Measurements from ENCODE around the gene SLC7A1. TPM values are rescaled to one million over a fixed set of nuclear protein-coding genes. Genes with fewer than 3 reads are reported as not detected.

Gene SLC7A1
- total RNA-seq, 1 experiment from 2014 or later, result 84.5 TPM

DNA sequence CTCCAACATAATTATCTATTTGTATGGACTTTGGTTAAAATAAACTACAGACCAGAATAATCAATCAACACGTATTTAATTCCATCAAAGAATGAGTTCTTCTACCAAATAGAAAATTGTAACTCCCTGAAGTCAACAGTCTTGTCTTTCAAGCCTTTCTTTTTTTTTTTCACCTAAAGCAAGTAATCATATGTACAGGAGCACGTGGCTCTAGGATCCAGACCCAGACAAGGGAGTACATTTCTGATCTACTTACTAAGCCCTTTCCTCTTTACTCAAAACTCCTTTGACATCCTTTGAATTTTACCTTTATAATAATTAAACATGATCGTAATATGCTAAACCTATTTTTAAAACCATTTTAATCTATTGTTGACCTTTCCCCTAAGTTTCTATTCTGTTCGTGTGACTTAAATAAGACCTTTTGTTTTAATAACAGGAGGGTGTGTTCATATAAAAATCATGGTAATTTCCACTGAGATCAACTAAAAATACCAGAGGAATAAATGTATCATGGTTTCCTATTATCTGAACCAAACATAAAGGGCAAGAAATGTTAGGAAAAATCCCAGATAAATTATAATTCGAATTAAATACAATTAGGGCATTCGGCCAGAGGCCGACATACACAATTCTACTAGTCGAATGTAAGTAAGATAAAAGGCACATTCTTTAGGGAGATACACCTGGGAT lies 1.7 kb downstream of the SLC7A1 start:
- TF ChIP-seq, protein P1, sequence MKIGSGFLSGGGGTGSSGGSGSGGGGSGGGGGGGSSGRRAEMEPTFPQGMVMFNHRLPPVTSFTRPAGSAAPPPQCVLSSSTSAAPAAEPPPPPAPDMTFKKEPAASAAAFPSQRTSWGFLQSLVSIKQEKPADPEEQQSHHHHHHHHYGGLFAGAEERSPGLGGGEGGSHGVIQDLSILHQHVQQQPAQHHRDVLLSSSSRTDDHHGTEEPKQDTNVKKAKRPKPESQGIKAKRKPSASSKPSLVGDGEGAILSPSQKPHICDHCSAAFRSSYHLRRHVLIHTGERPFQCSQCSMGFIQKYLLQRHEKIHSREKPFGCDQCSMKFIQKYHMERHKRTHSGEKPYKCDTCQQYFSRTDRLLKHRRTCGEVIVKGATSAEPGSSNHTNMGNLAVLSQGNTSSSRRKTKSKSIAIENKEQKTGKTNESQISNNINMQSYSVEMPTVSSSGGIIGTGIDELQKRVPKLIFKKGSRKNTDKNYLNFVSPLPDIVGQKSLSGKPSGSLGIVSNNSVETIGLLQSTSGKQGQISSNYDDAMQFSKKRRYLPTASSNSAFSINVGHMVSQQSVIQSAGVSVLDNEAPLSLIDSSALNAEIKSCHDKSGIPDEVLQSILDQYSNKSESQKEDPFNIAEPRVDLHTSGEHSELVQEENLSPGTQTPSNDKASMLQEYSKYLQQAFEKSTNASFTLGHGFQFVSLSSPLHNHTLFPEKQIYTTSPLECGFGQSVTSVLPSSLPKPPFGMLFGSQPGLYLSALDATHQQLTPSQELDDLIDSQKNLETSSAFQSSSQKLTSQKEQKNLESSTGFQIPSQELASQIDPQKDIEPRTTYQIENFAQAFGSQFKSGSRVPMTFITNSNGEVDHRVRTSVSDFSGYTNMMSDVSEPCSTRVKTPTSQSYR (CRISPR knock-in tag; IDR thresholded peaks at IDR 0.05), result no peak
- TF ChIP-seq, protein P2, sequence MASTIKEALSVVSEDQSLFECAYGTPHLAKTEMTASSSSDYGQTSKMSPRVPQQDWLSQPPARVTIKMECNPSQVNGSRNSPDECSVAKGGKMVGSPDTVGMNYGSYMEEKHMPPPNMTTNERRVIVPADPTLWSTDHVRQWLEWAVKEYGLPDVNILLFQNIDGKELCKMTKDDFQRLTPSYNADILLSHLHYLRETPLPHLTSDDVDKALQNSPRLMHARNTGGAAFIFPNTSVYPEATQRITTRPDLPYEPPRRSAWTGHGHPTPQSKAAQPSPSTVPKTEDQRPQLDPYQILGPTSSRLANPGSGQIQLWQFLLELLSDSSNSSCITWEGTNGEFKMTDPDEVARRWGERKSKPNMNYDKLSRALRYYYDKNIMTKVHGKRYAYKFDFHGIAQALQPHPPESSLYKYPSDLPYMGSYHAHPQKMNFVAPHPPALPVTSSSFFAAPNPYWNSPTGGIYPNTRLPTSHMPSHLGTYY (CRISPR knock-in tag; IDR thresholded peaks at IDR 0.05), result no peak
- TF ChIP-seq, protein P3, sequence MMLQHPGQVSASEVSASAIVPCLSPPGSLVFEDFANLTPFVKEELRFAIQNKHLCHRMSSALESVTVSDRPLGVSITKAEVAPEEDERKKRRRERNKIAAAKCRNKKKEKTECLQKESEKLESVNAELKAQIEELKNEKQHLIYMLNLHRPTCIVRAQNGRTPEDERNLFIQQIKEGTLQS (CRISPR knock-in tag; conservative IDR thresholded peaks at IDR 0.05), result no peak
- TF ChIP-seq, protein P4, sequence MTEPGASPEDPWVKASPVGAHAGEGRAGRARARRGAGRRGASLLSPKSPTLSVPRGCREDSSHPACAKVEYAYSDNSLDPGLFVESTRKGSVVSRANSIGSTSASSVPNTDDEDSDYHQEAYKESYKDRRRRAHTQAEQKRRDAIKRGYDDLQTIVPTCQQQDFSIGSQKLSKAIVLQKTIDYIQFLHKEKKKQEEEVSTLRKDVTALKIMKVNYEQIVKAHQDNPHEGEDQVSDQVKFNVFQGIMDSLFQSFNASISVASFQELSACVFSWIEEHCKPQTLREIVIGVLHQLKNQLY (CRISPR knock-in tag; IDR thresholded peaks at IDR 0.05), result no peak
- TF ChIP-seq, protein P5, sequence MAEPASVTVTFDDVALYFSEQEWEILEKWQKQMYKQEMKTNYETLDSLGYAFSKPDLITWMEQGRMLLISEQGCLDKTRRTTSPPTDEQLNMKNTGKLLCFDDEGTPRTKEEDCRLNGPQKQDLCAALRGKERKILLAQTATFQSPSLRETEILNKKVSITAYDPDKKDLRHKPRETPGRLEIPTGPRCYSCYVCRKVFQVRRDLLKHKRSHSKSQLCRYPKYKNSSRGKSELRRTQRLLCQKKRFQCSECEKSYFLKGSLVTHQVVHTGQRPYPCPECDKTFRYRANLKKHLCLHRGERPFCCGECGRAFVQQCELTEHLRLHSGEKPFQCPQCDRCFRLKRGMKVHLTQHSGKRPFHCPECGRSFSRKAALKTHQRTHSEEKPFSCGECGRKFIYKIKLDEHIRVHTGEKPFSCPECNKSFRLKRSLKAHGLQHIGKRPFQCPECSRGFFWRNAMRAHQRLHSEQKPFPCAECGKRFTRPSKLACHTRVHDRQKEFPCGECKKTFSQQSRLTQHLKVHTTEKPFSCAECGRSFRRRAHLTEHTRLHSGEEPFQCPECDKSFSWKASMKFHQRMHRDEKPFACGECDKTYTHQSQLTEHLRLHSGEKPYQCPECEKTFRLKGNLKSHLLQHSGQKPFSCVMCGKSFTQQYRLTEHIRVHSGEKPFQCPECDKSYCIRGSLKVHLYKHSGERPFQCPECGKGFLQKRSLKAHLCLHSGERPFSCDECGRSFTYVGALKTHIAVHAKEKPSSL (CRISPR knock-in tag; conservative IDR thresholded peaks at IDR 0.05), result no peak
- TF ChIP-seq CREB1 (CRISPR knock-in tag; IDR thresholded peaks at IDR 0.05), result no peak
- TF ChIP-seq, protein P6, sequence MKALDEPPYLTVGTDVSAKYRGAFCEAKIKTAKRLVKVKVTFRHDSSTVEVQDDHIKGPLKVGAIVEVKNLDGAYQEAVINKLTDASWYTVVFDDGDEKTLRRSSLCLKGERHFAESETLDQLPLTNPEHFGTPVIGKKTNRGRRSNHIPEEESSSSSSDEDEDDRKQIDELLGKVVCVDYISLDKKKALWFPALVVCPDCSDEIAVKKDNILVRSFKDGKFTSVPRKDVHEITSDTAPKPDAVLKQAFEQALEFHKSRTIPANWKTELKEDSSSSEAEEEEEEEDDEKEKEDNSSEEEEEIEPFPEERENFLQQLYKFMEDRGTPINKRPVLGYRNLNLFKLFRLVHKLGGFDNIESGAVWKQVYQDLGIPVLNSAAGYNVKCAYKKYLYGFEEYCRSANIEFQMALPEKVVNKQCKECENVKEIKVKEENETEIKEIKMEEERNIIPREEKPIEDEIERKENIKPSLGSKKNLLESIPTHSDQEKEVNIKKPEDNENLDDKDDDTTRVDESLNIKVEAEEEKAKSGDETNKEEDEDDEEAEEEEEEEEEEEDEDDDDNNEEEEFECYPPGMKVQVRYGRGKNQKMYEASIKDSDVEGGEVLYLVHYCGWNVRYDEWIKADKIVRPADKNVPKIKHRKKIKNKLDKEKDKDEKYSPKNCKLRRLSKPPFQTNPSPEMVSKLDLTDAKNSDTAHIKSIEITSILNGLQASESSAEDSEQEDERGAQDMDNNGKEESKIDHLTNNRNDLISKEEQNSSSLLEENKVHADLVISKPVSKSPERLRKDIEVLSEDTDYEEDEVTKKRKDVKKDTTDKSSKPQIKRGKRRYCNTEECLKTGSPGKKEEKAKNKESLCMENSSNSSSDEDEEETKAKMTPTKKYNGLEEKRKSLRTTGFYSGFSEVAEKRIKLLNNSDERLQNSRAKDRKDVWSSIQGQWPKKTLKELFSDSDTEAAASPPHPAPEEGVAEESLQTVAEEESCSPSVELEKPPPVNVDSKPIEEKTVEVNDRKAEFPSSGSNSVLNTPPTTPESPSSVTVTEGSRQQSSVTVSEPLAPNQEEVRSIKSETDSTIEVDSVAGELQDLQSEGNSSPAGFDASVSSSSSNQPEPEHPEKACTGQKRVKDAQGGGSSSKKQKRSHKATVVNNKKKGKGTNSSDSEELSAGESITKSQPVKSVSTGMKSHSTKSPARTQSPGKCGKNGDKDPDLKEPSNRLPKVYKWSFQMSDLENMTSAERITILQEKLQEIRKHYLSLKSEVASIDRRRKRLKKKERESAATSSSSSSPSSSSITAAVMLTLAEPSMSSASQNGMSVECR (CRISPR knock-in tag; IDR thresholded peaks at IDR 0.05; ENCODE audit: borderline replicate concordance), result no peak
- no peak for TF ChIP-seq NR3C1 (CRISPR knock-in tag; conservative IDR thresholded peaks at IDR 0.05; ENCODE audit: low read depth)
- TF ChIP-seq, protein P7, sequence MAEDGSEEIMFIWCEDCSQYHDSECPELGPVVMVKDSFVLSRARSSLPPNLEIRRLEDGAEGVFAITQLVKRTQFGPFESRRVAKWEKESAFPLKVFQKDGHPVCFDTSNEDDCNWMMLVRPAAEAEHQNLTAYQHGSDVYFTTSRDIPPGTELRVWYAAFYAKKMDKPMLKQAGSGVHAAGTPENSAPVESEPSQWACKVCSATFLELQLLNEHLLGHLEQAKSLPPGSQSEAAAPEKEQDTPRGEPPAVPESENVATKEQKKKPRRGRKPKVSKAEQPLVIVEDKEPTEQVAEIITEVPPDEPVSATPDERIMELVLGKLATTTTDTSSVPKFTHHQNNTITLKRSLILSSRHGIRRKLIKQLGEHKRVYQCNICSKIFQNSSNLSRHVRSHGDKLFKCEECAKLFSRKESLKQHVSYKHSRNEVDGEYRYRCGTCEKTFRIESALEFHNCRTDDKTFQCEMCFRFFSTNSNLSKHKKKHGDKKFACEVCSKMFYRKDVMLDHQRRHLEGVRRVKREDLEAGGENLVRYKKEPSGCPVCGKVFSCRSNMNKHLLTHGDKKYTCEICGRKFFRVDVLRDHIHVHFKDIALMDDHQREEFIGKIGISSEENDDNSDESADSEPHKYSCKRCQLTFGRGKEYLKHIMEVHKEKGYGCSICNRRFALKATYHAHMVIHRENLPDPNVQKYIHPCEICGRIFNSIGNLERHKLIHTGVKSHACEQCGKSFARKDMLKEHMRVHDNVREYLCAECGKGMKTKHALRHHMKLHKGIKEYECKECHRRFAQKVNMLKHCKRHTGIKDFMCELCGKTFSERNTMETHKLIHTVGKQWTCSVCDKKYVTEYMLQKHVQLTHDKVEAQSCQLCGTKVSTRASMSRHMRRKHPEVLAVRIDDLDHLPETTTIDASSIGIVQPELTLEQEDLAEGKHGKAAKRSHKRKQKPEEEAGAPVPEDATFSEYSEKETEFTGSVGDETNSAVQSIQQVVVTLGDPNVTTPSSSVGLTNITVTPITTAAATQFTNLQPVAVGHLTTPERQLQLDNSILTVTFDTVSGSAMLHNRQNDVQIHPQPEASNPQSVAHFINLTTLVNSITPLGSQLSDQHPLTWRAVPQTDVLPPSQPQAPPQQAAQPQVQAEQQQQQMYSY (CRISPR knock-in tag; IDR thresholded peaks at IDR 0.05), result no peak
- no peak for TF ChIP-seq CREM (CRISPR knock-in tag; IDR thresholded peaks at IDR 0.05)
- TF ChIP-seq, protein P8, sequence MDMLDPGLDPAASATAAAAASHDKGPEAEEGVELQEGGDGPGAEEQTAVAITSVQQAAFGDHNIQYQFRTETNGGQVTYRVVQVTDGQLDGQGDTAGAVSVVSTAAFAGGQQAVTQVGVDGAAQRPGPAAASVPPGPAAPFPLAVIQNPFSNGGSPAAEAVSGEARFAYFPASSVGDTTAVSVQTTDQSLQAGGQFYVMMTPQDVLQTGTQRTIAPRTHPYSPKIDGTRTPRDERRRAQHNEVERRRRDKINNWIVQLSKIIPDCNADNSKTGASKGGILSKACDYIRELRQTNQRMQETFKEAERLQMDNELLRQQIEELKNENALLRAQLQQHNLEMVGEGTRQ (CRISPR knock-in tag; IDR thresholded peaks at IDR 0.05), result no peak
- TF ChIP-seq, protein P9, sequence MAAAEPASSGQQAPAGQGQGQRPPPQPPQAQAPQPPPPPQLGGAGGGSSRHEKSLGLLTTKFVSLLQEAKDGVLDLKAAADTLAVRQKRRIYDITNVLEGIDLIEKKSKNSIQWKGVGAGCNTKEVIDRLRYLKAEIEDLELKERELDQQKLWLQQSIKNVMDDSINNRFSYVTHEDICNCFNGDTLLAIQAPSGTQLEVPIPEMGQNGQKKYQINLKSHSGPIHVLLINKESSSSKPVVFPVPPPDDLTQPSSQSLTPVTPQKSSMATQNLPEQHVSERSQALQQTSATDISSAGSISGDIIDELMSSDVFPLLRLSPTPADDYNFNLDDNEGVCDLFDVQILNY (CRISPR knock-in tag; IDR thresholded peaks at IDR 0.05), result no peak
- TF ChIP-seq ZNF138 (CRISPR knock-in tag; conservative IDR thresholded peaks at IDR 0.05), result no peak
- TF ChIP-seq SMAD4 (CRISPR knock-in tag; IDR thresholded peaks at IDR 0.05), result no peak
- TF ChIP-seq ETV6 (CRISPR knock-in tag; IDR thresholded peaks at IDR 0.05), result no peak
- TF ChIP-seq ATF1 (CRISPR knock-in tag; IDR thresholded peaks at IDR 0.05), result no peak
- TF ChIP-seq TEAD1 (CRISPR knock-in tag; IDR thresholded peaks at IDR 0.05), result no peak
- no peak for TF ChIP-seq NFYB (CRISPR knock-in tag; conservative IDR thresholded peaks at IDR 0.05; ENCODE audit: low read depth)
- POLR2A ChIA-PET, result interaction anchor here (0.6 kb wide), 1 partner anchor 27 kb away, joined by 3 read pairs; no protein-coding TSS in a partner anchor
- CTCF ChIA-PET, result no interaction called here

More for the DNA sequence above, 1.7 kb downstream of the SLC7A1 start:
- peaks cover 56% of the 10 kb centered on the region for H3K4me1 Mint-ChIP-seq
- H3K36me3 Mint-ChIP-seq, result no peaks in the 10 kb centered on the region
- no peak for ATAC-seq
- H3K4me3 Mint-ChIP-seq, result peak overlapping the region; percentile 82
- no peaks in the 10 kb centered on the region for H3K9me3 Mint-ChIP-seq
- peak overlapping the region; percentile 86; the same call in 1 of the 2 replicates for H3K27ac Mint-ChIP-seq
- no peak for DNase-seq (ENCODE audit: low spot score)
- H3K27me3 Mint-ChIP-seq (ENCODE audit: low read depth), result peaks cover 12% of the 10 kb centered on the region

Measured in WTC11 (cell line).